Stimulated activated CD8-positive, alpha-beta memory T cell treated with anti-CD3 and anti-CD28 coated beads, Interleukin-7, amount 100 ng/mL, for 48 hours (primary cell): ENCODE data around the gene SCN3A.

Source experiments
- DNase-seq, 2 donors: peaks; one replicate each; pipeline ENCODE4 v3.0.0-alpha.2; 2020; ENCODE audit warnings: low read depth in 1 of 2; ENCODE audit errors: extremely low read depth in 1 of 2

The SCN3A gene

GRCh38 chr2:165058476-165059265 is 145.2 kb downstream of the SCN3A start:
- no peak for DNase-seq

GRCh38 chr2:165057931-165058330 is 145.9 kb downstream of the SCN3A start:
- no peak for DNase-seq

- DNase-seq: no peak
Measured at GRCh38 chr2:165057308-165057707, 146.5 kb downstream of the SCN3A start.

- no peak for DNase-seq
Measured at GRCh38 chr2:165056564-165056963, 147.3 kb downstream of the SCN3A start.

GRCh38 chr2:165055082-165055851 is 148.6 kb downstream of the SCN3A start:
- no peak for DNase-seq

- no peak for DNase-seq
Measured at GRCh38 chr2:165054652-165055051, 149.2 kb downstream of the SCN3A start.

- no peak for DNase-seq
Measured at GRCh38 chr2:165044505-165045303, 159.1 kb downstream of the SCN3A start.
